ENCODE results near the gene TIE1.

DNA sequence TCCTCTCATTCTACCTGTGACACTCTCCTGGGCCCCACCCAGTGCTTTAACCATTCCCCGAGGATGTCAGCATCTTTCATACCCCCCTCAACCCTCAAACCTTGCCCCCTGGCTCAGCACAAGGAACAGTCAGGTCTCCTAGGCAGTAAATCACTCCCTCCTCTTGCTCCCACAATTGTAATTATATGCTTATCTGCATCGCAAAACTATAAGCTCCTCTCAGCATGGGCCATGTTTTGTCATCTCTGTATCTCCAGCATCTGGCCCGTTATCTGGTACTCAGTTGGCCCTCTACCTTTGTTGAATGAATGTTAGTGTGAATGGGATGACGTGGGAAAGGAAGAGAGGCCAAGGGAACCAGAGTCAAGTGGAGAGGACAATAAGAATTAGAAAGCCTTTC is 69.8 kb downstream of the TIE1 start:
- TF ChIP-seq ZKSCAN1 (IDR thresholded peaks at IDR 0.05; ENCODE audit: low read depth, low read length) (no peak), KLF13 (tag; IDR thresholded peaks at IDR 0.05; ENCODE audit: borderline replicate concordance, low read depth) (no peak), MED1 (CRISPR knock-in tag; IDR thresholded peaks at IDR 0.05; ENCODE audit: borderline replicate concordance) (no peak), NFE2 (IDR thresholded peaks at IDR 0.05; ENCODE audit: low read depth) (no peak), CTCF (IDR thresholded peaks at IDR 0.05 in 2 of 3, conservative IDR thresholded peaks at IDR 0.05 in 1 of 3; ENCODE audit: insufficient read depth in 2 of 3, low read depth in 1 of 3, low read length in 3 of 3) (no peak), ESRRA (IDR thresholded peaks at IDR 0.05; ENCODE audit: borderline replicate concordance, low read depth) (no peak), TBL1XR1 (IDR thresholded peaks at IDR 0.05; ENCODE audit: low read length in 2 of 2) (no peak), NR1H2 (CRISPR knock-in tag; IDR thresholded peaks at IDR 0.05) (no peak)
